GM18870 (cell line): ENCODE measurements around the gene PGM1.

Source experiments
- ATAC-seq: cut with Tn5 transposase; IDR thresholded peaks from one replicate; pipeline ENCODE4 v1.9.1; 2021; ENCODE audit warnings: moderate library complexity; ENCODE audit not compliant: unreplicated experiment

Gene PGM1

GRCh38 chr1:63663873-63664272 is 70.7 kb downstream of the PGM1 start:
- no peak for ATAC-seq

GRCh38 chr1:63664742-63665141 is 71.5 kb downstream of the PGM1 start:
- ATAC-seq, result no peak

GRCh38 chr1:63665410-63665809 is 72.2 kb downstream of the PGM1 start:
- ATAC-seq, result no peak

- ATAC-seq, result no peak
These were observed 72.6 kb downstream of the PGM1 start for GRCh38 chr1:63665824-63666223.

DNA sequence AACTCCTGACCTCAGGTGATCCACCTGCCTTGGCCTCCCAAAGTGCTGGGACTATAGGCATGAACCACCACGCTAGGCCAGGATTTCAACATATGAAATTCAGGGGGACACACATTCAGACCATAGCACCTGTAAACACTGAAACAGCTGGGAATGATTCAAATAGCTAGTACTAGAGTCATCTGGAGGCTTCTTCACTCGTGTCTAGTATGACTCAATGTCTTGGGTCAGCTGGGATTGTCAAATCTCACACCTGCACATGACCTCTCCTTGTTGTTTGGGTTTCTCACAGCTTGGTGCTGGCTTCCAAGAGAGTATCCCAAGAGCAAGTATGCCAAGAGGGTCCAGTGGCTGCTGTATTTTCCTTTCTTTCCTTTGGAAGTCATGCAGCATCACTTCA is 75.1 kb downstream of the PGM1 start:
- no peak for ATAC-seq

GRCh38 chr1:63669151-63669961 is 76.1 kb downstream of the PGM1 start:
- ATAC-seq, result no peak

GRCh38 chr1:63670164-63670563 is 77.0 kb downstream of the PGM1 start:
- ATAC-seq, result no peak

DNA sequence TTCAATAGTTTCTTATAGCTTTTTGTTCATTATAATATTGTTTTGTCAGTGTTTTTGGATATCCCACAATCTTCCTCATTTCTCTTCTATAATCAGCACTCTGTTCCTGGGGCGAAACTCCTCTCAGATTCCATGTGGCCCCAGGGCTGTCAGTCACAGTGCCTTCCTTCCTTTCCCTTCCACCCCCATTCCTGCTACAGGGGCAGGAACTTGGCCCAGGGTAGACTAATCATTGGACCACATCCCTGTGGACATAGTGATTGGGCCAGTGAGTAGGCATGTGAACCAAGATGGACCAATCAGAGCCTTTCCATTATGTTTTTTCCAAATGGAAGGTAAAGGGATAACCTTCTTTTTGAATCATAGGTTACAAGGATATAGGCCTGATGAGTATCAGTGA is 78.3 kb downstream of the PGM1 start:
- ATAC-seq, result no peak

GRCh38 chr1:63674238-63674864 is 81.1 kb downstream of the PGM1 start:
- peak; percentile 74 for ATAC-seq

- ATAC-seq, result no peak
These were observed 81.7 kb downstream of the PGM1 start for GRCh38 chr1:63674865-63675419.

GRCh38 chr1:63675420-63675931 is 82.3 kb downstream of the PGM1 start:
- no peak for ATAC-seq

DNA sequence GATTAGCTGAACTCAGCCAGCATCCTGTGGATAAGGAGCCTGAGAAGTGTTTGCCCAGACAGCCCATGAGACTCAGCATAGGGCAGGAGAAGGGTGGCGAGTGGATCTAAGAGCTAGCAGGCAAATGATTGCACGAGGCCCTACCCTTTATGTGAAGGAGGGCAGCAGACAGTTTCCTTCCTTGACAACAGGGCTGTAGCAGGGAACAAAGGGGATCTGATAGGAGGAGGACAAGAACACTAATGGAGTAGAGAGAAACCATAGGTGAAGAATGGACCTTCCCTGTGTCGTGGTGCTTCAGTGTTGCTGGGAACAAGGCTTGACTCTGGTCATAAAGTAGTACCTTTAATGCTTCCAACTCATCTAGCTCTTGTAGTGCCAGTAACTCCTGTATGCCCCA is 84.3 kb downstream of the PGM1 start:
- ATAC-seq, result no peak

DNA sequence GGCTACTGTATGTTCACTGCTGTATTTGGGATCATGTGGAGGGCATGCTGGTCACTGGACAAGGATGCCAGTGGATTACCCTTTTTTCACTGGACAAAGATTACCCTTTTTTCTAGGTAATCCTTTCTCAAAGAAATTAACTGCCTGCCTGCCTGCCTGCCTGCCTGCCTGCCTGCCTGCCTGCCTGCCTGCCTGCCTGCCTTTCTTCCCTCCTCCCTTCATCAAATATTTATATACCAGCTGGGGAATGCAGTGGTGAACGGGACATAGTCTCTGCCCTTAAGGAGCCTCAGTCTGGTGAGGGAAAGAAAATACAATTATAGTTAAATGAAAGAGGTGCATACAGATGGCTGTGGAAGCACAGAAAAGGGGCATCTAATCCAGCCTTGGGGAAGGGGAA is 85.0 kb downstream of the PGM1 start:
- no peak for ATAC-seq

DNA sequence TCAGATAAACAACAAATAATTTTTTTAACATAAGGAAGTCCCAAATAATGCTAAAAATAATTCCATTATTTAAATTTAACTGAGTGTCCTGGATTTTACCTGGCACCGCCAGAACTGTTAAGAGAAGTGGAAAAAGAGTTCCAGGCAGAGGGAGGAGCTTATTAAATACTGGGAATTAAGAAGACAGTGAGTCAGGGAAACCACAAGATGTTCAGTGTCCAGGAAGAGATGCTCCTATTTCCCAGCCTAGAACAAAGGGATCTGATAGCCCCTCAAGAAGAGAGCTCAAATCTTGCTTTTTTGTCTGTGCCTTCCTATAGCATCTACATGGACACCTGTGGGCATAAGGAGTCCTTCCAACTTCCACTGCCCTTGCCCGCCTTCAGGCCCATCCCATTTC is 85.9 kb downstream of the PGM1 start:
- no peak for ATAC-seq

DNA sequence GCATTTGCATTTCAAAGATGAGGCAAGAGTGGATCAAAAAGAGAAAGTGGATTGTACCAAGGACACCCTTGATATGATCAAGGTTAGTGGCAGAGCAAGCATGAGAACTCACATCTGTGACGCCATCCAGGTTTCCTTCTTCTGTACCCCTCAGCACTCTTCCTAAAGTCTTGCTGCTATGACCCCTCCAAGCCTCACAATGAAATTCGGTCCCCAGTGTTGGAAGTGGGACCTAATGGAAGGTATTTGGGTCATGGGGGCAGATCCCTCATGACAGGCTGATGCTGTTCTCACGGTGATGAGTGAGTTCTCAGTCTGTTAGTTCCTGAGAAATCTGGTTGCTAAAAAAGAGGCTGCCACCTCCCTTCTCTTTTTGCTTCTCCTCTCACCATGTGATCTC is 86.4 kb downstream of the PGM1 start:
- ATAC-seq, result no peak

GRCh38 chr1:63682936-63683335 is 89.7 kb downstream of the PGM1 start:
- no peak for ATAC-seq

DNA sequence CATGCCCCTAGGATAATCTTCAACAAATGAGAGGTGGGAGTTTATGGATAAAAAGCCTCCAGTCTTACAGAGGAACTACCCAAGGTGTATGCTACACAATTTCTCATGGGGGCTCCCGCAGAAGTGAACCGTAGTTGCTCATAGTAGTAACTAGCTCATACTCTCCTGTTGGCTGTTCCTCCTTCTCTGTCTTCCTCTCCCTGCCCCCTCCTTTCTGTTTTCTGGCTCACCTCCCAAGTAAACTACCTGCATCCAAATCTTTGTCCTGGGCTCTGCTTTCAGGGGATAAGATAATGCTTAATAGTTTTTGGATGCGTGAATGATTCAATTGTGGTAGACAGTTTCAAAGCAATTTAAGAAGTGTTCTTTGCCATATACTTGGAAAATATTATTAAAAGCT is 90.5 kb downstream of the PGM1 start:
- no peak for ATAC-seq

DNA sequence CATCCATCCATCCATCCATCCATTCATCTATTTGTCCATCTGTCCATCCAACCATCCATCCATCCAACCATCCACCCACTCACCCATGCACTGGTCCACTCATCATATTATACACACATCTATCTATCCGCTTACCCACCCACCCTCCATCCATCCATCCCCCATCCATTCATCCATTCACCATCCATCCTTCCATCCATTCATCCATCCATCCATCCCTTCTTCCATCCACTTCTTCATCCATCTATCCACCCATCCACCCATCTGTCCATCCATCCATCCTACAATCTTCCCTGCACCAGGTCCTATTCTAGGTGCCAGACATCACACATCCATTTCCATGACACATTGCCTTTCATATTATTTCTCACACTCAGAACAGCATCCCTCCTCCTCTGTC is 93.5 kb downstream of the PGM1 start:
- ATAC-seq, result no peak

- no peak for ATAC-seq
These were observed 95.2 kb downstream of the PGM1 start for GRCh38 chr1:63688302-63688890.

DNA sequence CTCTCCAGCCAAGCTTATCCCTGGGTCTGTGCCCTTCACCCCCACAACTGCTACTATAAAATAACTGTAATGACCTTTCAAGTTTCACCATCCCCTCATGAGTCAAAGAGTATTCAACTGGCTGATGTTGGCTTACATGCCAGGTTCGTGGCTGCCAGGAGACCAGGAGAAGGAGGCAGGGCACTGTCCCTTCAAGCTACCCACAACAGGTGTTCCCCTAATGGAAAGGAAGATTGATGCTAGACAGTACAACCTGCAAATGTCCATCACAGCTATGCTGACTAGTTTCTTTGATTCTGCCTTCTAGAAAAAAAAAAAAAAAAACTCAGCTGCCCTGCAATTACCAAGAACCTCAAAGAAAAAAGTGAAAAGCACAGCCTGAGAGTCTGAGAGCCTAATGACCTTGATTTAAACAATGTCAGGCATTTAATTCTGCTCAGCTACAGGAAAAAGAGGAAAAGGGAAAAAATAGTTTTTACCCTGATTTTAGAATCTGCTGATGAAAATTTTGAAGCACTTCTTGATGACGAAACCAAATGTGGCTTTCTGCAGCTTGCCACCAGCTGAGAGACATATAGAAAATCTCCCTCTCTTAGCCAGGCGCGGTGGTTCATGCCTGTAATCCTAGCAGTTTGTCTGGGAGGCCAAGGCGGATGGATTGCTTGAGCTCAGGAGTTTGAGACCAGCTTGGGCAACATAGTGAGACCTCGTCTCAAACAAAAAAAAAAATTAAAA is 97.9 kb downstream of the PGM1 start:
- ATAC-seq, result no peak
